ENCODE data around the gene ZNF728.
"Not testable (repeated sequence)": the region's sequence is repeated elsewhere in the genome, so short reads cannot be mapped to it uniquely, and the experiment has no call there.

ZNF728 gene

GRCh38 chr19:22945560-22945959 is 57.4 kb downstream of the ZNF728 start:
- no peak for DNase-seq (ENCODE audit: low read depth, low spot score)
- Histone ChIP-seq H3K27ac (no peak overlapping the region), H3K4me3 (no peak overlapping the region), H3K36me3 (ENCODE audit: insufficient read depth, low read length) (no peaks in the 10 kb centered on the region), H3K9me3 (ENCODE audit: low read depth, low read length) (peaks cover 10% of the 10 kb centered on the region; the same call in 1 of the 2 replicates), H3K9ac (ENCODE audit: insufficient read length) (no peak overlapping the region)
- TF ChIP-seq EZH2 (IDR thresholded peaks at IDR 0.05) (no peak), POLR2AphosphoS5 (IDR thresholded peaks at IDR 0.05; ENCODE audit: borderline replicate concordance, low read depth, low read length) (no peak), FOXP2 (optimal IDR thresholded peaks at IDR 0.05; ENCODE audit: control extremely low read depth, extremely low read length, insufficient read depth) (no peak)

- Histone ChIP-seq H3K9ac (ENCODE audit: insufficient read length) (no peak overlapping the region), H3K36me3 (ENCODE audit: insufficient read depth, low read length) (no peaks in the 10 kb centered on the region), H3K27ac (no peak overlapping the region), H3K9me3 (ENCODE audit: low read depth, low read length) (no peaks in the 10 kb centered on the region), H3K4me3 (no peak overlapping the region)
- no peak for DNase-seq (ENCODE audit: low read depth, low spot score)
- TF ChIP-seq POLR2AphosphoS5 (IDR thresholded peaks at IDR 0.05; ENCODE audit: borderline replicate concordance, low read depth, low read length), result no peak
- TF ChIP-seq FOXP2 (optimal IDR thresholded peaks at IDR 0.05; ENCODE audit: control extremely low read depth, extremely low read length, insufficient read depth), result no peak
- TF ChIP-seq EZH2 (IDR thresholded peaks at IDR 0.05), result no peak
Observed at GRCh38 chr19:22935151-22935550, 67.8 kb downstream of the ZNF728 start.

GRCh38 chr19:22927576-22927975 is 75.4 kb downstream of the ZNF728 start:
- not testable (repeated sequence) for DNase-seq (ENCODE audit: low read depth, low spot score); H3K9ac ChIP-seq (ENCODE audit: insufficient read length); H3K27ac ChIP-seq; H3K9me3 ChIP-seq (ENCODE audit: low read depth, low read length); H3K4me3 ChIP-seq; H3K36me3 ChIP-seq (ENCODE audit: insufficient read depth, low read length)

DNA sequence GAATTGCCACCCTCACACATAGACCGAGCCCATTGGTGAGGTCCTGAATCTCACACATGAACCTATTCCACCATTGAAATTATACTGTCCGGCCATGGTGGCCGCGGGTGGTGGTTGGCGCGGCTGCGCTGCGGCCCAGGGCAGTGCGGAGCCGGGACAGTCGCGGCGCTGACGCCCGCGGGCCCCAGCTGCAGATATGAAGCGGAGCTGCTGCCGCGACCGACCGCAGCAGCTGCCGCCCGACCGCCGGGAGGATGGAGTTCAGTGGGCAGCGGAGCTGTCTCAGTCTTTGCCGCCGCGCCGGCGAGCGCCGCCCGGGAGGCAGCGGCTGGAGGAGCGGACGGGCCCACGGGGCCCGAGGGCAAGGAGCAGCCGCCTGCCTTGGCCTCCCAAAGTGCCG is 77.8 kb downstream of the ZNF728 start:
- H3K9ac ChIP-seq (ENCODE audit: insufficient read length); DNase-seq (ENCODE audit: low read depth, low spot score); H3K27ac ChIP-seq; H3K4me3 ChIP-seq; H3K9me3 ChIP-seq (ENCODE audit: low read depth, low read length); H3K36me3 ChIP-seq (ENCODE audit: insufficient read depth, low read length): not testable (repeated sequence)
